NCI-H1092 treated with DMSO at 0.1 percent for 48 hours (cell line): Measurements from ENCODE around the gene GOSR1.
"Not testable (repeated sequence)": the region's sequence is repeated elsewhere in the genome, so short reads cannot be mapped to it uniquely, and the experiment has no call there.

Experiments used
- DNase-seq: peaks from one replicate; lab custom pipeline; 2025; lab: John Stamatoyannopoulos, UW

The GOSR1 gene

DNA sequence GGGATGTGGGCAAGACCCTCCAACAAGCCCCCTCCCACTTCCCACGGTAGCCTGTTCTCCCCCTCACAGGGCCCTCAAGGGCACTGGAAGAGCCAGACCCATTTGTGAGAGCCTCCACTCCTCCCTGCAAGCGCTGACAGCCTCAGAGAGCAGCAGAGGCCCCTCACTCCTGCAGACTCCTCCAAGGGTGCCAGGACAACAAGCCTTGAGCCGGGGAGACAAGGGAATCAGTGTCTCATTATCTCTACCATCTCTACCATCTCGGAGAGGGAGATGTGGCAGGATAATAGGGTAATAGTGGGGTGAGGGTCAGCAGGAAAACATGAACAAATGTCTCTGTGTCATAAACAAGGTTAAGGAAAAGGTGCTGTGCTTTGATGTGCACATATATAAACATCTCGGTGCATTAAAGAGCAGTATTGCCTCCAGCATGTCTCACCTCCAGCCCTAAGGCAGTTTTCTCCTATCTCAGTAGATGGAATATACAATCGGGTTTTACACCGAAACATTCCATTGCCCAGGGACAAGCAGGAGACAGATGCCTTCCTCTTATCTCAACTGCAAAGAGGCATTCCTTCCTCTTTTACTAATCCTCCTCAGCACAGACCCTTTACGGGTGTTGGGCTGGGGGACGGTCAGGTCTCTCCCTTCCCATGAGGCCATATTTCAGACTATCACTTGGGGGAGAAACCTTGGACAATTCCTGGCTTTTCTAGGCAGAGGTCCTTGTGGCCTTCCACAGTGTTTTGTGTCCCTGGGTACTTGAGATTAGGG lies 86.1 kb downstream of the GOSR1 start:
- not testable (repeated sequence) for DNase-seq

DNA sequence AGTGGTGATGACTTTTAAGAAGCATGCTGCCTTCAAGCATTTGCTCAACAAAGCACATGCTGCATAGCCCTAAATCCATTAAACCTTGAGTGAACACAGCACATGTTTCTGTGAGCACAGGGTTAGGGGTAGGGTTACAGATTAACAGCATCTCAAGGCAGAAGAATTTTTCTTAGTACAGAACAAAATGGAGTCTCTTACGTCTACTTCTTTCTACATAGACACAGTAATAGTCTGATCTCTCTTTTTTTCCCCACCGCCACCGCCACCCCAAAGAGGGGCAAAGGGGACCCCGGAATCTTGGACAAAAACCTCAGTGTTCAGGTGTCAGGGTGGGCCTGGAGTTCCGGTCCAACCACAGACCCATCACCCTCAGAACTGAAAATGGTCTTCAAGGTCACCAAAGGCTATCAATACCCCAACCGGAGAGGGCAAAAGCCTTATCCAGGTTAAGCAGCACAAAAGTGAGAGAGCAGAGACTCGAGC lies 86.7 kb downstream of the GOSR1 start:
- not testable (repeated sequence) for DNase-seq

DNA sequence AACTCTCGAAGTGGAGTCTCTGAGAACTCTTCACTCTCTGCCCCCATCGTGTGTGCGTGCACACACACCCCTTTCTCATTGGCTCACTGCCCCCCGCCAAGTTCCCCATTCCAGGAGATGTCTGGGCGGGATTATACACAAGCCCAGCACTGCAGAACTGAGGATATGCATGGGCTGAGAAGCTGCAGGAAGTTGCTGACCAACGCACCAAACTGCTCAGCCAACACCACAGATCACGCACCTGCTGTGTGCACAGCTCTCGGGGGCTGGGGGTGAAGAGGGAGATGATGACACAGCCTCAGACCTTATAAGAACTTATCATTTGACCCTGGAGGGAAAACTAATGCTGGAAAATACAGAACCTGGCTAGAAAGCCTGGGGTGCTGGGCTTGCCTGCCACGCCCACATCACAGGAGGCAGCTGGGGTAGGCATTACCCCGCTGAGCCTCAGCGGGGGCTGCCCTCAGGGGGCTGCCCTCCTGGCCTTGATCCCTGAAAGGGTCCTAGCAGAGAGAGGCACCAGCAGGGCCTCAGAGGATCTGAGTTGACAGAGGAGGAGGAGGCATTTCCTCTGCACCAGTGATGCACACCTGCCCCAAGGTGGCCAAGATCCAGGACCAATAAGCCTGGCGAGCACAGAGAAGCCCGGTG lies 87.3 kb downstream of the GOSR1 start:
- DNase-seq: not testable (repeated sequence)

DNA sequence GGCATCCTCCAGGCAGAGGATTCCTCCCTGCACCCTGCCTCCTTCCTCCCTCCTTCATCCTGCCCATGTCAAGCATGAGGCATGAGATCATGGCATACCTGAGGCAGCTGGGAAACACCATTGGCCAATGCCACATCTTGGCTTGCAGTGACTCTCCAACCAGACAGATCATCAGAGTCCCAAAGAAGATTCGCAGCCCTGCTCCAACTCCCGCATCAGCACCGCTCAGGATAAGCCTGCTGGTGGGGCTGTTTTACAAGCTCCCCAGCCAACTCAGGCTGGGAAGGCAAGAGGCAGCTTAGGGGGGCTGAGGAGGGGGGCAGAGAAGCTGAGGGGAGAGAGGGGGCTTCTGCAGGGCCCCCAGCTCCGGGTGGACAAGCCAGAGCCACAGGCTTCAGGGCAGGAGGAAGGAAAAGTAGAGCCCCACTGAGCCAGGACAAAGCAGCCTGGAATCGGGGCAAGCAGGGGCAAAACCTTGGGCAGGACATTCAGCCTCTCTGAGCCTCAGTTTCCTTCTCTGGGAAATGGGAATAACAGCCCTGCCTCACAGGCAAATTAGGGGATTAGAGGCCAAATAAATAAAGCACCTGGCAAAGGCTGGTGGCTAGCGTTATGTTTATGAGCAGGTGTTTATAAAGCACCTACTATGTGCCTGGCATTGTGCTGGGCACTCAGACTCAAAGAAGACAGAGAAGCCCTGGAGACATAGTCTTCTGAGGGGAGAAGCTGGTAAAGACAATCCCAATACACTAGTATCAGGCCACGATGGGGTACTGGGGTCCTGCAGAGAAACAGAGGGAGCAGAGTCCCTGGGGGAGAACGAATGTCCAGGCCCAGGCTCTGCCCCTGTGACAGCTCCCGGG lies 88.1 kb downstream of the GOSR1 start:
- DNase-seq: no peak

DNA sequence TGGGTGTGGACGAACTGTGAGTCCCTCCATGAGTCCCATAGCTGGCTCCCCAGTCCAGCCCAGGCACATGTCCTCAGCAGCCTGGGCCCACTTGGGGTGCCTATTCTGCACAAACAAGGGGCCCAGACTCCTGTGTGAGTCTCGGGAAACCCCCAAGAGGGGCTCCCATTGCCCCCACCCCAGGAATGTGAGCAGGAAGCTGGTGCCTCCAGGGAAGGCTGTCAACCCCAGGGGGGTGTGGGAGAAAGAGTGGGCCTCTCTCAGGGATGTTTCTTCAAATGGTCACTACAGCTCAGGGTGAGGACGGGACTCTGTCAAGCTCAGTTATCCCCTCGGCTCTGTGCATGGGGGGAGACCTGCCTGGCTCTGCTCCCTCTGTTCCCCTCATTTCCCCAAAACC lies 88.9 kb downstream of the GOSR1 start:
- DNase-seq: not testable (repeated sequence)

DNA sequence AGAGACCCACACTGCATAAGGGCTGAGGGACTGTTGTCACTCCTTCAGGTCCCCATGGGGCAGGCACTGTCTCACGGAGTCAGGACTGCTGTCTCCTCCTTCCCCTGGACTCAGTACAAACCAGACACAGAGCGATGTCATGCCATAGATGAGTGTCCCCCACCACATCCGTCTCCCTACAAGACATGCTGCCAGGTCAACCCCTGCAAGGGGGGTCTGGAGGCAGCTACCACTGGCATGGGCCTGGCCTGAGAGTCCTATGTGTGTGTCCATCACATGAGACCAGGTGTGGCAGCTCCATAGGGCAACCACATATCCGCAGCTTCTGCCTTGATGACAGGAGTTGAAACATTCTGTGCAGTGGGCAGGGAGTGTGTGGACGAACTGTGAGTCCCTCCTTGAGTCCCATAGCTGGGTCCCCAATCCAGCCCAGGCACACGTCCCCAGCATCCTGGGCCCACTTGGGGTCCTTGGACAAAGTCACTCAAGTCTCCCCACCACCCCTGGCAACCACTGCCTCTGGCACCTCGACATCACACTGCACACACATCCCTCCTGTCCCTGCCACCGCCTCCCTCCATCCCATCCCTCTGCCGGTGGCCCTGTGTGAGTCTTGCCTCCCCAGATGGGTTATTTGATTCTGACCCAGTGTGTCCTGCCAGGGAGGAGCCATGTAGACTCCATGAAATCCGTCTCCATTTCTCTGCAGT lies 89.5 kb downstream of the GOSR1 start:
- not testable (repeated sequence) for DNase-seq

DNA sequence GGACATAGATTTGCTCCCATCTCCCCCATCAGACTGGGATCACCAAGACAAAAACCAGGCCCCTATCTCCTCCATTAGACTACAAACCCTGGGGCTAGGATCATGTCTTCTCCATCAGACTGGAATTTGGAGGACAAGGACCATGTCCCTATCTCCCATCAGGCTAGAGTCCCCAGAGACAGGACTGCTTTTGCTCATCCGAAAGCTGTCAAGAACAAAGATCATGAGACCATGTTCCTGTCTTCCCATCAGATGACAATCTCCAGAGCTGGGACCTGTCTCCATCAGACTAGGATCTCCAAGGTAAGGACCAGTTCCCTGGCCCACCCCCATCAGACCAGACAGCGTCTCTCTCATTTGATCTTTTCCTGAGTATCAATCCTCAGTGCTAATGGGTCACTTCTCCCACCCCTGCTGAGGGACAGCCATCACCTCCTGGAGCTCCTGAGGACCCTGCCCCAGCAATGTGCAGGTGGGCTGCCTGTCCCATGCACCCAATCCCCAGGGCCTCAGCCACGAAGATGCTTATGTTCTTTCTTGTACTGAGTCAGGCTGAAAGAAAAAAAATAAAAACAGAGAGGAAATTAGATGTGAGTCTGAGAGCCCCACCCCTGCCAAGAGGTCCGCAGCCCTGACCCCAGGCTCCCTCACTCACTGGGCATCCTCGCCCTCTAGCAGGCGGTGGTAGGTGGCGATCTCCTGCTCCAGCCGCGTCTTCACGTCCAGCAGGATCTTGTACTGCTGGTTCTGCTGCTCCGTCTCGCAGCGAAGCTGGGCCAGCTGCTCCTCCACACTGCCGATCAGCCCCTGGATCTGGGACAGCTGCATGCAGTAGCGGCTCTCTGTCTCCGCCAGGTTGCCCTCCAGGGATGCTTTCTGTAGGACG lies 90.3 kb downstream of the GOSR1 start:
- no peak for DNase-seq

DNA sequence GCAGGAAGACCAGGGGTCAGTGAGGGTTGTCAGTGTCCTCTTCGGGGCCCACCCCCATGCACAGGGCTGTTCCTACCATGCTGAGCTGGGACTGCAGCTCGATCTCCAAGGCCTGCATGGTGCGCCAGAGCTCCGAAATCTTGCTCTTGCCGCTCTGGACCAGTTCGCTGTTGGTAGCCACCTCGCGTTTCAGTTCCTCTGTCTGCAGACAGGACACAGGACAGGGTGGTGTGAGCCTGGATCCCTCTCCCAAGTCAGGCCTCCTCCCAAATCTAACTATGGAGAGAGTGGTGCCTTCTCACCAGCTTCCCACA lies 90.9 kb downstream of the GOSR1 start:
- no peak for DNase-seq

DNA sequence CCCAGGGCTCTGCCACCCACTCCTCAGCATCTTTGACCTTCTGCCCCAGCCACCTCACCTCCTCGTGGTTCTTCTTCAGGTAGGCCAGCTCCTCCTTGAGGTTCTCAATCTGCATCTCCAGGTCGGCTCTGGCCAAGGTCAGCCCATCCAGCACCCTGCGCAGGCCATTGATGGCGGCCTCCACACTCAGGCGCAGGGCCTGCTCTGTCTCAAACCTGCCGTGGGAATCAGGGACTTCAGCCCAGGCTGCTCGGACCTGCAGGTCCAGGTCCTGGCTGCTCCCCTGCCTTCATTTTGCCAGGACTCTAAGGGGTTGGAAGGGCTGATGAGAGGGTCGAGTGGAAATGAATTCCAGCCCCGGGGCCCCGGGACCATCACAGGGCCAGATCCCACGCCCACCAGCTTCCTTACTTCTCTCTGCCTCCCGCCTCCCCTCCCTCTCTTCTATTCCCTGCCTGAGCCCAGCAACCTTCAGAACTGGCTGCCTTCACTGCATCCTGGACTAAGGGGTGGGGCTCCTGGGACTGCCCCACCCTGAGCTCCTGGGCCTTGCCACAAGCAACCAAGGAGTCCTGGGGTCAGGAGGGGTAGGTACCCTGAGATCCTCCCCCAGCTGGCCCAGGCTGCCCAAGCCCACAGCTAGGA lies 92.4 kb downstream of the GOSR1 start:
- DNase-seq: not testable (repeated sequence)

DNA sequence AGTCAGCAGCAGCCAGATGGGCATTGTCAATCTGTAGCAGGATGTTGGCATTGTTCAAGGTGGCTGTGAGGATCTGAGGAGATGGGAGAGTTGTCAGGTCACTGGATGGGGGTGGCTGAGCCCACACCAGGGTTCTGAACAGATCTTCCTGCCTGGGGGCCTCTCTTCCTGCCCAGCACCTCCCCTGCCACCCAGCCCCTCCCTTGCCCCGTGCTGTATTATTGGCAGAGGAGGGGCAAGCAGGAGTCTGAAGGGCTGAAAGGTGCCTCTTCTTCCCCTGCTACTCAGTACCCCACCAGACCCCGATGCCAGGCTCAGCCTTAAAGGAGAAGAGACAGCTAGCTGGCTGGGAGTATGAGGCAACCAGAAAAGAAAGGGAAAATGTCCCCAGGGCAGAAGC lies 93.0 kb downstream of the GOSR1 start:
- no peak for DNase-seq

DNA sequence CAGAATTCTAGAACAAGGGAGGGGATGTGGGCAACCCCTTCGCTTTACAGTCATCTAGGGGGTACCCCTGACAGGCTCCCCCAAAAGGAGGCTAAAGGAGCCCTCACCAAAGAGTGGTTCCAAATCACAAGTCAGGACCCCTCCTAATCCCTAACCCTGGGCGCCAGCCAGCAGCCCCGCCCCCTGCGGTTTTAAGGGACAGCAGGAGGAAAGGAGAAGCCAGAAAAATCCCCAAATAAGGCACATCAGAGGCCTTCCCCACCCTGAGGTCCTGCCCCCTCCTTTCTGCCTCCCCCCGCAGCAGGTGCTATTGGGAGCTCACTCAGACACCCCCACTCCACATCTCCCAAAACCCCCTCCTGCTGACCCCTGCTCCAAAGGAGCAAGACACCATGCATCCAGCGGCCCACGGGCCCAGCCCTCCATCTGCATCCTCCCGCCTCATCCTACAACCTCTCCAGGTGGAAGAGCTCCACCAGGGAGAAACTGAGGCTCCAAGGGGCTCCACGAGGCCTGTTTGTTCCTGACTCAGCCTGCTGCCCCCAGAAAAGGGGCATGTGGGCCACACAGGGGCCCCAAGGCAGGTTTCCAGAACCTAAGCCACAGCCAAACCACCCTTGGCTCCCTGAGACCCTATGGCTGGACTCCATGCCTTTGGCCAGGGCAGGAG lies 93.5 kb downstream of the GOSR1 start:
- DNase-seq: no peak

DNA sequence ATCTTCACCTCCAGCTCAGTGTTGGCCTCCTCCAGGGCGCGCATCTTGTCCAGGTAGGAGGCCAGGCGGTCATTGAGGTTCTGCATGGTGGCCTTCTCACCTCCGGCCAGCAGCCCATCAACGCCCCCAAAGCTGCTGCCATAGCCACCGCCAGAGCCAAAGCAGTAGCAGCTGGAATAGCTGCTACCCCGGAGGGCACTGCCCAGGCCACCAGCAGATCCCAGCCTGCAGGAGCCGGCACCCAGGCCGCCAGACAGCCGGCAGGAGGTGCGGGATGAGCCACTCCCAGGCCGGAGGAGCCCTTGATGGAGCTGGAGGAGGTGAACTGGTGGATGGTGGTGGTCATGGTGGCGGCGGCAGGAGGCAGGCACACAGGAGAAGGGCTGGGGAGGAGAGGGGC lies 94.2 kb downstream of the GOSR1 start:
- not testable (repeated sequence) for DNase-seq

DNA sequence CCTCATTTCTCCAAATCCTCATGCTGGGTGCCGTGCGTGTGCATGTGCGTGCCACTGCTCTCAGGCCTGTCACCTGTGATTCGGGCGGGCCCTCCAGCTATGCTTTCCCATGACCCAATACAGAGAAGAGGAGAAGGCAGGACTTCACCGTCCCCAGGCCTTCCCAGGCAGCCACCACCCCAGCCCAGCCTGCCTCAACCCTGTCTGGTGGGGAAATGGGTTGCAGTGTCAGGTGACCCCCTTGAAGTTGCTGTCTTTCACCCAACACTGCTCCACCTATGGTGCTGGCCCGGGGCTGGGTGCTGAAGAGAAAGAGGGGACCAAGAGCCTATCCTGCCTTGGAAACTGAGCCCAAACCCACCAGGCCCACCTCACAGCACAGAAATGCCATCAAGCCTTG lies 94.7 kb downstream of the GOSR1 start:
- no peak for DNase-seq

DNA sequence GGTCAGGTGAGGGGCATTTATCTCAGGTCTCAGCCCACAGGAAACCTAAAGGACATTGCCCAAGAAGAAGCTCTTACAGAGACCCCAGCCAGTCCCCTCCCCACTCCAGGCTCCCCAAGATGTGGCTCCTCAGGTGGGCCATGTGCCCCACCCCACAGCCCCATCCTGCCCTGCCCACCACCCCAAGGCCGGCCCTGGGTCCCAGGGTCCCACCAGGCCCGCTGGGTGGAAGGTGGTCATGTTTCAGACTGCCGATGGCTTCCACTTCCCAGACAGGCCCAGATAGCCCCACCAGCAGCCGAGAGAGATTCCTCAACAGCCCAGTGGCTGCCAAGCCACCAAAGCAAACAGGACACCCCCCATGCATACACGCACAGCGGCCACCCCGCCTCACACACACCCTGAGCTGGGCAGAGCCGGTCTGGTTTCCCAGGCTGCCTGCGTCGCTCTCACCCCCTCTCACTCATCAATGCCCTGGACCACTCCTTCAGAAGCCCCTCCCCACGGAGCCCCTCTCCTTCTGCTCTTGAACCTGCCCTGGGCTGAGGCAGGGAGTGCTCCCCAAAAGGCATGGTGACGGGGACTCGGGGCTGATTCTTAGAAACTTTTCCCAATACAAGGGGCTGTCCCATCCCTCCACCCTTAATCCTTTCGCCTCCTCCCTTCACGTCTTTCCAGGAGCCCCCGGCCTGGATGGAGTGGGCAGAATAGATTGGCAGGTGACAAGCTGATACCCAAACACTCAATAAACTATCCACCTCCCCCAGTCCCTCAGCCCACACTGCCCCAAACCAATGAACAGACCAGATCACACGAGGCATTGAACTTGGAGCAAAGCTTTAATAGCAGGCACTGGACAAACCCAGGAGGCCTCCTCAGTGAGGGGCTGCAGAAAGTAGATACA lies 95.7 kb downstream of the GOSR1 start:
- not testable (repeated sequence) for DNase-seq

DNA sequence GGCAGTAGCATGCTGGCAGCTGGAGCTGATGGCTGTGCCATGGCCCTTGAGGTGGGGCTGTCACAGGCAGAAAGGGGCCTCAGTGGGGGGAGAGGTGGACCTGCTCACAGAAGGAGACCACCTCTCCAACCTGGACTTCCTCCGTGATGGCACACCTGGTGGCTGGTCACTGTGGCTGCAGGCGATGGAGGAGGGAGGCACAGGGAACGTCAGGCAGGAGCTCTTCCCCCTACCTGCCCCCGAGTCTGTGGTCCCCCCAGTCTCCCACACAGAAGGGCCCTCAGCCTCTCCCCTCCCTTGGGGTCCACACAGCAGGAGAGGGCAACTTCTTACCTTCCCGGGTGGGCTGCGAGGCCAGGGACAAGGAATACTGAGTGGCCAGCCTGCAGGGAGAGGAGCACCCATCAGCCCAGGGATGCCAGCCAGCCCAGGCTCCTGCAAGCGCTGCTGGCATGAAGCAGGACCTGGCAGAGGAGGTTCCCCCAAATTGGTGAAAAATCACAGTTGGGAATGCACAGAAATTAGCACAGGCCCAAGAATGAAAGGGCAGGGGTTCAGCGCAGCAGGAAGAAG lies 96.5 kb downstream of the GOSR1 start:
- no peak for DNase-seq

DNA sequence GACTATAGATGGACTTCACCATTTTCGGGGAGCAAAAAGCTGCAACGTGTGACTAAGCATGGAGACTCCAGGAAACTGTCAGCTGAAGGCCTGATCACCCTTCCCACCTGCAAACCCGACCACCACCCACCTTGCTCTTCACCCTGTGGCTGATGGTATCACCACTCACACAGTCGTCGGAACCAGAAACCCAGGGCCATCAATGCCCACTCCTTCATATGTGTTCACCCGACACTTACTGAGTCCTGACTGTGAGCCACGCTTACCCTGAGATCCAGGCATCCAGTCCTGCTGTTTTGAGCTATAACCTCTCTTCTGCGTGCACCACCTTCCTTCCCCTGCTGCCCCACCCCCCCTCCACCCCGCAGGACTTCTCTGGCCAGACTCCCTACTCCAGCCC lies 97.1 kb downstream of the GOSR1 start:
- not testable (repeated sequence) for DNase-seq

DNA sequence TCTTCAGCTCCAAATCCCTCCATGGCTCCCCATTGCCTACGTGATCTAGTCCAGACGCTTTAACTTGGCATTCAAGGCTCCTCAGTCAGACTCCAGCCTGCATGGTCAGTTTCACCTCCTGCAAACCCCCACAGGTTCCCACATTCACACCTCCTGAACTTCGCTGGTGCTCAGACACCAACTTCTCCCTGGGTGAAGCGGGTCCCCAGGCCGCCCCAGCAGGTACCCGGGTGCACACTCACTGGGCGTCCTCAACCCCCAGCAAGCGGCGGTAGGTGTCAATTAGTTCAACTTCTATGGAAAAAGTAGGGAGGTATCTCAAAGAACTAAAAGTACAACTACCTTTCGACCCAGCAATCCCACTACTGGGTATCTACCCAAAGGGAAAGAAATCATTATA lies 97.6 kb downstream of the GOSR1 start:
- not testable (repeated sequence) for DNase-seq

DNA sequence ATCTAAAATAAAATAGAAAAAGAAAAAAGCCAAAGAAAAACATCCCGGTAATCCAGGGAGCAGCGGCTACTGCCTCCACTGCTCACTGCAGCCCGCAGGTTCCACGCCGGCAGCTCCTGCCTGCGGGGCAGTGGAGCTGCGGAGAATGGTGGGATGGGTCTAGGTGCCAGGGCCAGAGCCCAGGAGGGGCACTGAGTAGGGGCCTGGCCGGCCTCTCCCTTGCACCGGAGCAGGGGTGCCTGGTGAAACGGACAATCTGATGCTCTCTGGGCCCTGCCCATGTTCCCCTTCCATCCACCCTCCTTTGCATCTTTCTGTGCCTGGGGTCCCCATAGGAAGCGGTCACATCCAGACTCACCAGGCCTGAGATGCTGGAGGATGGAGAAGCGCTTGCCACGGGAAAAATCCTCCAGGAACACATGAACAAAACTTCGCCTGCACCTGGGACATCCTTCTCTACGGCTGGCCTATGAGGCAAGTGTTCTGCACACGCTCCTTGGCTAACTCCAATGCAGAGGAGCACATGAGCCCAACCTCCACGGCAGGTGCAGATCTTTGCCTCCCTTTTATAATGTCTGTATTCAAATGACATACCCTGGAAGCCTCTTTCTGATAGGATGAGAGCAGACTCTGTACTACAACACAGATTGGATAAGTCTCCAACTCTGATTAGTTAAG lies 98.6 kb downstream of the GOSR1 start:
- DNase-seq: not testable (repeated sequence)
